Measurements from ENCODE around the gene ACP2. TPM values are rescaled to one million over a fixed set of nuclear protein-coding genes. Genes with fewer than 3 reads are reported as not detected.

Gene ACP2
- total and polyA plus RNA-seq, 3 donors (not counting 1 experiment from before 2014, with no cell fraction given): 17.6 to 34.2 (median 24.0) TPM

Other genes starting within 250 kb of the ACP2 start
- gene ARFGAP2, start 71.9 kb downstream of the ACP2 start, total RNA-seq: 100 to 1,000 TPM in 1 of 2 donors, 10 to 100 TPM in 1; 83.0 to 120 TPM
- gene ARFGAP2, start 71.9 kb downstream of the ACP2 start, polyA plus RNA-seq: 87.5 TPM
- gene PACSIN3, start 62.4 kb downstream of the ACP2 start, total RNA-seq: 10 to 100 TPM; 20.7 to 53.4 TPM
- 39.5 TPM for gene PACSIN3, start 62.4 kb downstream of the ACP2 start, polyA plus RNA-seq
- gene DDB2, start 33.8 kb downstream of the ACP2 start, total RNA-seq: 100 to 1,000 TPM in 1 of 2 donors, 10 to 100 TPM in 1; 43.0 to 101 TPM
- gene DDB2, start 33.8 kb downstream of the ACP2 start, polyA plus RNA-seq: 94.6 TPM
- 1 to 10 TPM; 4.5 to 5.5 TPM for gene NR1H3, start 9.2 kb upstream of the ACP2 start, total RNA-seq
- gene NR1H3, start 9.2 kb upstream of the ACP2 start, polyA plus RNA-seq: 6.7 TPM
- gene MADD, start 21.3 kb upstream of the ACP2 start, total RNA-seq: 10 to 100 TPM; 23.0 to 23.4 TPM
- gene MADD, start 21.3 kb upstream of the ACP2 start, polyA plus RNA-seq: 8.2 TPM
- gene MYBPC3, start 103.9 kb upstream of the ACP2 start, total RNA-seq: not detected
- not detected for gene MYBPC3, start 103.9 kb upstream of the ACP2 start, polyA plus RNA-seq
- gene SPI1, start 129.7 kb upstream of the ACP2 start, total RNA-seq: not detected
- not detected for gene SPI1, start 129.7 kb upstream of the ACP2 start, polyA plus RNA-seq
- 10 to 100 TPM; 55.5 to 97.2 TPM for gene SLC39A13, start 159.8 kb upstream of the ACP2 start, total RNA-seq
- 57.1 TPM for gene SLC39A13, start 159.8 kb upstream of the ACP2 start, polyA plus RNA-seq
- 100 to 1,000 TPM in 1 of 2 donors, 10 to 100 TPM in 1; 72.7 to 142 TPM for gene PSMC3, start 177.6 kb upstream of the ACP2 start, total RNA-seq
- gene PSMC3, start 177.6 kb upstream of the ACP2 start, polyA plus RNA-seq: 168 TPM
- gene RAPSN, start 200.3 kb upstream of the ACP2 start, total RNA-seq: under 1 TPM; 0.17 to 0.99 TPM
- gene RAPSN, start 200.3 kb upstream of the ACP2 start, polyA plus RNA-seq: 0.05 TPM